Caki2 (cell line): ENCODE measurements around the gene CFAP97D1. TPM values are rescaled to one million over a fixed set of nuclear protein-coding genes. Genes with fewer than 3 reads are reported as not detected.

Experiments used
- DNase-seq: peaks from one replicate; pipeline ENCODE4 v3.0.0-alpha.2; 2015; ENCODE audit warnings: low read depth
- in situ Hi-C: cut with HindIII; loops from 2 replicates; pipeline ENCODE4 v1.10.0; 2016; ENCODE audit warnings: low sequenced_read_pairs, low pct_unique_long_range_greater_than_20kb, mixed read lengths
- total RNA-seq: library from RNA; depleted of rRNA; stranded (reverse); fragments of >200 nt; shearing (Covaris generic); gene quantifications from 2 replicates; pipeline ENCODE4 v1.2.3, GENCODE V29; 2014; ENCODE audit warnings: low replicate concordance

The CFAP97D1 gene
- total RNA-seq, 1 experiment from 2014 or later, result not detected

- in situ Hi-C loops, result no loop called here
- peak; percentile 91 for DNase-seq
Observed at GRCh38 chr17:43760254-43760852, 19.9 kb upstream of the CFAP97D1 start.

GRCh38 chr17:43766413-43767052 is 13.7 kb upstream of the CFAP97D1 start:
- in situ Hi-C loops, result no loop called here
- peak; percentile 42 for DNase-seq

- in situ Hi-C loops, result no loop called here
- no peak for DNase-seq
Observed at GRCh38 chr17:43767053-43767712, 13.1 kb upstream of the CFAP97D1 start.

GRCh38 chr17:43767713-43768059 is 12.5 kb upstream of the CFAP97D1 start:
- DNase-seq, result no peak
- in situ Hi-C loops, result no loop called here

- in situ Hi-C loops, result no loop called here
- no peak for DNase-seq
Observed at GRCh38 chr17:43768382-43768781, 11.9 kb upstream of the CFAP97D1 start.

- in situ Hi-C loops, result no loop called here
- no peak for DNase-seq
Observed at GRCh38 chr17:43768943-43769342, 11.3 kb upstream of the CFAP97D1 start.

- in situ Hi-C loops, result no loop called here
- DNase-seq, result no peak
Observed at GRCh38 chr17:43769426-43769825, 10.8 kb upstream of the CFAP97D1 start.

- in situ Hi-C loops, result no loop called here
- no peak for DNase-seq
Observed at GRCh38 chr17:43769859-43770258, 10.4 kb upstream of the CFAP97D1 start.

- in situ Hi-C loops, result no loop called here
- no peak for DNase-seq
Observed at GRCh38 chr17:43770957-43771356, 9.3 kb upstream of the CFAP97D1 start.

- in situ Hi-C loops, result no loop called here
- no peak for DNase-seq
Observed at GRCh38 chr17:43771463-43771862, 8.8 kb upstream of the CFAP97D1 start.

- no peak for DNase-seq
- in situ Hi-C loops, result no loop called here
Observed at GRCh38 chr17:43772877-43773648, 7.2 kb upstream of the CFAP97D1 start.

- no peak for DNase-seq
- in situ Hi-C loops, result no loop called here
Observed at GRCh38 chr17:43774304-43775250, 5.7 kb upstream of the CFAP97D1 start.

GRCh38 chr17:43778337-43779144 is 1.7 kb upstream of the CFAP97D1 start, which contains the start of gene DUSP3:
DUSP3 (minus strand) TSS chr17:43778977; CDS start chr17:43778924, 53 bp downstream.
- peak; percentile 90 for DNase-seq
- in situ Hi-C loops, result no loop called here

GRCh38 chr17:43779145-43780125 is 800 bp upstream of the CFAP97D1 start:
- DNase-seq, result no peak
- in situ Hi-C loops, result no loop called here

- DNase-seq, result no peak
Observed at GRCh38 chr17:43782913-43783680, 2.9 kb downstream of the CFAP97D1 start.

More at GRCh38 chr17:43782913-43783680, 2.9 kb downstream of the CFAP97D1 start:
- in situ Hi-C loops, result no loop called here
